H9 (cell line): ENCODE measurements around the gene GPR137. TPM values are rescaled to one million over a fixed set of nuclear protein-coding genes. Genes with fewer than 3 reads are reported as not detected.

Experiments
- DNase-seq: peaks from one replicate; pipeline ENCODE4 v3.0.0-alpha.2; 2017
- H2AFZ ChIP-seq: one replicate; pipeline ENCODE4 v1.6.1; 2013; ENCODE audit warnings: mild to moderate bottlenecking, low read length, control low read depth, moderate library complexity
- H2AK5ac ChIP-seq: 2 replicates; pipeline ENCODE4 v1.6.1; 2013; ENCODE audit warnings: low read length, control low read depth, mixed read lengths; ENCODE audit not compliant: insufficient read length
- H2BK120ac ChIP-seq: one replicate; pipeline ENCODE4 v1.6.1; 2013; ENCODE audit warnings: low read depth, mild to moderate bottlenecking, low read length, control low read depth, inconsistent platforms; ENCODE audit not compliant: poor library complexity, severe bottlenecking
- H2BK12ac ChIP-seq: 2 replicates; pipeline ENCODE4 v1.6.1; 2013; ENCODE audit warnings: low read length, control low read depth, mixed read lengths, low read depth; ENCODE audit not compliant: insufficient read length
- H2BK15ac ChIP-seq: 2 replicates; pipeline ENCODE4 v1.6.1; 2013; ENCODE audit warnings: low read depth, low read length, control low read depth
- H2BK20ac ChIP-seq: one replicate; pipeline ENCODE4 v1.6.1; 2013; ENCODE audit warnings: low read depth, mild to moderate bottlenecking, low read length, control low read depth, inconsistent platforms; ENCODE audit not compliant: poor library complexity, severe bottlenecking
- H2BK5ac ChIP-seq: 2 replicates; pipeline ENCODE4 v1.6.1; 2013; ENCODE audit warnings: low read length, control low read depth, mixed read lengths; ENCODE audit not compliant: insufficient read length
- H3K14ac ChIP-seq: 2 replicates; pipeline ENCODE4 v1.6.1; 2013; ENCODE audit warnings: low read length, control low read depth; ENCODE audit not compliant: insufficient read depth
- H3K18ac ChIP-seq: 2 replicates; pipeline ENCODE4 v1.6.1; 2013; ENCODE audit warnings: low read depth, mild to moderate bottlenecking, mixed read lengths, low read length, control low read depth; ENCODE audit not compliant: insufficient read length
- H3K23ac ChIP-seq: 2 replicates; pipeline ENCODE4 v1.6.1; 2013; ENCODE audit warnings: low read length, control low read depth, mixed read lengths, low read depth; ENCODE audit not compliant: insufficient read length
- H3K23me2 ChIP-seq: 2 replicates; pipeline ENCODE4 v1.6.1; 2013; ENCODE audit warnings: low read depth, mild to moderate bottlenecking, mixed read lengths, low read length, control low read depth; ENCODE audit not compliant: insufficient read length, poor library complexity, severe bottlenecking
- H3K27ac ChIP-seq: 2 replicates; pipeline ENCODE4 v1.5.1; 2013; ENCODE audit warnings: low read length, control low read depth, mixed read lengths, low read depth; ENCODE audit not compliant: insufficient read length
- H3K27me3 ChIP-seq: 2 replicates; pipeline ENCODE4 v1.6.1; 2013; ENCODE audit warnings: low read length, control low read depth, inconsistent platforms; ENCODE audit not compliant: insufficient read depth
- H3K4ac ChIP-seq: 2 replicates; pipeline ENCODE4 v1.6.1; 2013; ENCODE audit warnings: low read depth, mild to moderate bottlenecking, control low read depth, inconsistent platforms, low read length, moderate library complexity
- H3K4me1 ChIP-seq: 2 replicates; pipeline ENCODE4 v1.6.1; 2013; ENCODE audit warnings: low read length, control low read depth, inconsistent platforms; ENCODE audit not compliant: insufficient read depth
- H3K4me2 ChIP-seq: 2 replicates; pipeline ENCODE4 v1.6.1; 2013; ENCODE audit warnings: low read length, control low read depth, mixed read lengths; ENCODE audit not compliant: insufficient read length, insufficient read depth
- H3K56ac ChIP-seq: 2 replicates; pipeline ENCODE4 v1.6.1; 2013; ENCODE audit warnings: low read depth, mild to moderate bottlenecking, mixed read lengths, low read length, control low read depth; ENCODE audit not compliant: insufficient read length
- H3K79me1 ChIP-seq: 2 replicates; pipeline ENCODE4 v1.6.1; 2013; ENCODE audit warnings: low read depth, mild to moderate bottlenecking, moderate library complexity, low read length, control low read depth, inconsistent platforms; ENCODE audit not compliant: insufficient read depth, poor library complexity, severe bottlenecking
- H3K79me2 ChIP-seq: 2 replicates; pipeline ENCODE4 v1.6.1; 2013; ENCODE audit warnings: low read length, control low read depth, inconsistent platforms; ENCODE audit not compliant: insufficient read depth
- H3K9ac ChIP-seq: 2 replicates; pipeline ENCODE4 v1.6.1; 2013; ENCODE audit warnings: low read length, control low read depth, mixed read lengths; ENCODE audit not compliant: insufficient read length; ENCODE audit errors: extremely low read depth
- H3K9me3 ChIP-seq: one replicate; pipeline ENCODE4 v1.6.1; 2013; ENCODE audit warnings: low read depth, low read length, inconsistent platforms; ENCODE audit not compliant: control insufficient read depth
- H3T11ph ChIP-seq: one replicate; pipeline ENCODE4 v1.6.1; 2013; ENCODE audit warnings: mild to moderate bottlenecking, low read length, control low read depth, inconsistent platforms
- H4K20me1 ChIP-seq: one replicate; pipeline ENCODE4 v1.6.1; 2013; ENCODE audit not compliant: control insufficient read depth, insufficient read length, insufficient read depth
- H4K5ac ChIP-seq: 2 replicates; pipeline ENCODE4 v1.6.1; 2013; ENCODE audit warnings: low read depth, mild to moderate bottlenecking, mixed read lengths, low read length, control low read depth; ENCODE audit not compliant: insufficient read length
- H4K8ac ChIP-seq: replicated peaks from 2 replicates; pipeline ENCODE4 v1.6.1; 2013; ENCODE audit warnings: low read length, control low read depth, mixed read lengths, low read depth; ENCODE audit not compliant: insufficient read length
- H4K91ac ChIP-seq: 2 replicates; pipeline ENCODE4 v1.6.1; 2013; ENCODE audit warnings: low read depth, mild to moderate bottlenecking, moderate library complexity, mixed read lengths, low read length, control low read depth; ENCODE audit not compliant: insufficient read length
- H3K27ac Mint-ChIP-seq, 3 experiments: 2 replicates in 2 of 3; 3 replicates in 1 of 3; pipeline ENCODE4 v1.8.0; 2020 to 2021; ENCODE audit warnings: mixed read lengths in 3 of 3, mild to moderate bottlenecking in 1 of 3, moderate library complexity in 1 of 3
- H3K27me3 Mint-ChIP-seq: 2 replicates; pipeline ENCODE4 v1.8.0; 2021; ENCODE audit warnings: low read depth, mild to moderate bottlenecking, moderate library complexity, mixed read lengths
- H3K36me3 Mint-ChIP-seq, 3 experiments: 2 replicates in 2 of 3; 3 replicates in 1 of 3; pipeline ENCODE4 v1.8.0; 2020 to 2021; ENCODE audit warnings: low read depth in 3 of 3, mixed read lengths in 3 of 3; ENCODE audit not compliant: insufficient read depth in 1 of 3
- H3K4me1 Mint-ChIP-seq, 2 experiments: 2 replicates each; pipeline ENCODE4 v1.8.0; 2020; ENCODE audit warnings: mixed read lengths in 2 of 2
- H3K4me3 Mint-ChIP-seq, 2 experiments: 2 replicates in 1 of 2; 3 replicates in 1 of 2; pipeline ENCODE4 v1.8.0; 2020 to 2021; ENCODE audit warnings: mild to moderate bottlenecking in 2 of 2, mixed read lengths in 2 of 2, moderate library complexity in 1 of 2
- H3K9me3 Mint-ChIP-seq, 2 experiments: 2 replicates in 1 of 2; 3 replicates in 1 of 2; pipeline ENCODE4 v1.8.0; 2020; ENCODE audit warnings: mild to moderate bottlenecking in 2 of 2, mixed read lengths in 2 of 2, moderate library complexity in 1 of 2
- WGBS: extraction: QIAGEN DNeasy Blood & Tissue Kit; methylation state at CpG from one replicate; pipeline ENCODE4 v1.1.7; 2013; ENCODE audit warnings: missing lambda C conversion rate, low lambda C conversion rate, mixed read lengths; ENCODE audit not compliant: insufficient read length; ENCODE audit errors: extremely low coverage; 5-methylcytosine and 5-hydroxymethylcytosine counted together
- total RNA-seq: library from RNA; stranded (reverse); gene quantifications from 2 replicates; pipeline ENCODE4 v1.2.1, GENCODE V29; 2021
- TF ChIP-seq, protein P1 (sequence below): fragments of 200-600 bp; sonication (generic); conservative IDR thresholded peaks from 3 replicates; pipeline ENCODE4 v1.8.0; 2021; ENCODE audit warnings: antibody characterized with exemption, mild to moderate bottlenecking

The GPR137 gene
- total RNA-seq, 1 experiment from 2014 or later: 39.6 TPM

DNA sequence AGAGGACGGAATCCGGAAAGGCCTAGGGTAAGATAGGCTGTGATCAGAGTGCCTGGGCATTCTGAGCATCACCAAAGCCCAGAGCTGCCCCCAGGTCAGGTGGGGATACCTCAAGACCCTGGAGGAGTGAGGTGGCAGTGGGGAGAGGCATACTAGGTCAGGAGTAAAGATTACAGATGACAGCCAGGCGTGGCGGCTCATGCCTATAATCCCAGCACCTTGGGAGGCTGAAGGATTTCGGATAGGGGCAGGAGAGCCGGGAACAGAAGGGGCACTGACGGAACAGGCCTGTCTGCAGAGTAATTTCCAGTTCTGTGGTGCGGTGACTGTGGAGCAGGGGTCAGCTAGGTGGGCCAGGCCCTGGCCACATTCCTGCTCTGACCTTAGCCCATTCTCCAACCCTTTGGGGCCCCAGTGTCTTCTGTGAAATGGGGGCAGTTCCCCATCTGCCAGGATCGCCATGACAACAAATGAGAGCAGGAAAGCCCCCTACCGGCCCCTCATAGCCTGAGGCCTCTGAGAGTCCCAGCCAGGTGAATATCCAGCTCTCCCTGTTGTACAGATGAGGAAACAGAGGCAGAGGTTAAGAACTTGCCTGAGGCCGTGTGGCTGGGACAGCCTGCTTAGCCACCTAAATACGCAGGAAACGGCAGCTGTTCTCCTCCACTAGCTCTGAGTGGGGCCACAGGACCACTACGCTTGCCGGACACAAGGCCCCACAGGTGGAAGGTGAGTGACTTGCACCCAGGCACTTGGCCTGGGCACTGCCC is 10.4 kb upstream of the GPR137 start:
- no peak for DNase-seq
- no CpG with 5 or more reads among the region's 15 CpGs for WGBS

More for the DNA sequence above, 10.4 kb upstream of the GPR137 start:
- H2BK15ac ChIP-seq: no peak overlapping the region
- no peak overlapping the region for H2BK20ac ChIP-seq
- H3K4me1 ChIP-seq: no peaks in the 10 kb centered on the region
- H3K79me1 ChIP-seq: no peaks in the 10 kb centered on the region
- no peak overlapping the region for H3K56ac ChIP-seq
- H2BK12ac ChIP-seq: no peak overlapping the region
- H3T11ph ChIP-seq: no peak overlapping the region
- H3K4ac ChIP-seq: no peak overlapping the region
- no peak overlapping the region for H3K9ac ChIP-seq
- Mint-ChIP-seq H3K36me3 (peaks cover 0 to 9% (median 6%) of the 10 kb centered on the region in 3 experiments; a peak in 4 of 7 replicates), H3K27me3 (no peaks in the 10 kb centered on the region; the same call in none of the 2 replicates), H3K4me1 (peaks cover 12 to 16% of the 10 kb centered on the region in 2 experiments), H3K4me3 (peak overlapping the region in 1 of 2 experiments; percentile 58; a peak in 2 of 5 replicates), H3K27ac (peak overlapping the region in 1 of 3 experiments; percentile 83; a peak in 4 of 7 replicates), H3K9me3 (no peaks in the 10 kb centered on the region)
- H2BK120ac ChIP-seq: no peak overlapping the region
- H4K20me1 ChIP-seq: peaks cover 2% of the 10 kb centered on the region
- H3K27ac ChIP-seq: no peak overlapping the region
- TF ChIP-seq, protein P1, sequence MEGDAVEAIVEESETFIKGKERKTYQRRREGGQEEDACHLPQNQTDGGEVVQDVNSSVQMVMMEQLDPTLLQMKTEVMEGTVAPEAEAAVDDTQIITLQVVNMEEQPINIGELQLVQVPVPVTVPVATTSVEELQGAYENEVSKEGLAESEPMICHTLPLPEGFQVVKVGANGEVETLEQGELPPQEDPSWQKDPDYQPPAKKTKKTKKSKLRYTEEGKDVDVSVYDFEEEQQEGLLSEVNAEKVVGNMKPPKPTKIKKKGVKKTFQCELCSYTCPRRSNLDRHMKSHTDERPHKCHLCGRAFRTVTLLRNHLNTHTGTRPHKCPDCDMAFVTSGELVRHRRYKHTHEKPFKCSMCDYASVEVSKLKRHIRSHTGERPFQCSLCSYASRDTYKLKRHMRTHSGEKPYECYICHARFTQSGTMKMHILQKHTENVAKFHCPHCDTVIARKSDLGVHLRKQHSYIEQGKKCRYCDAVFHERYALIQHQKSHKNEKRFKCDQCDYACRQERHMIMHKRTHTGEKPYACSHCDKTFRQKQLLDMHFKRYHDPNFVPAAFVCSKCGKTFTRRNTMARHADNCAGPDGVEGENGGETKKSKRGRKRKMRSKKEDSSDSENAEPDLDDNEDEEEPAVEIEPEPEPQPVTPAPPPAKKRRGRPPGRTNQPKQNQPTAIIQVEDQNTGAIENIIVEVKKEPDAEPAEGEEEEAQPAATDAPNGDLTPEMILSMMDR: 0 out of 3 replicates have a peak, but pooled peaks have one; percentile 10
- no peak overlapping the region for H3K23ac ChIP-seq
- no peak overlapping the region for H4K91ac ChIP-seq
- H3K27me3 ChIP-seq: no peaks in the 10 kb centered on the region
- no peak overlapping the region for H2AK5ac ChIP-seq
- no peak overlapping the region for H3K14ac ChIP-seq
- no peak overlapping the region for H2BK5ac ChIP-seq
- no peak overlapping the region for H4K8ac ChIP-seq
- H2AFZ ChIP-seq: no peak overlapping the region
- H3K4me2 ChIP-seq: no peak overlapping the region
- peaks cover 9% of the 10 kb centered on the region for H3K23me2 ChIP-seq
- no peaks in the 10 kb centered on the region for H3K9me3 ChIP-seq
- H3K79me2 ChIP-seq: no peaks in the 10 kb centered on the region
- H4K5ac ChIP-seq: no peak overlapping the region
- H3K18ac ChIP-seq: no peak overlapping the region
